Esophagus squamous epithelium (tissue), 4 donors: ENCODE data around the gene S100A8.

Experiments used
- CTCF ChIP-seq, 6 experiments: fragments of 450-650 bp in 4 of 6; fragments of 200-600 bp in 2 of 6; sonication (generic) in 2 of 6; IDR thresholded peaks; one replicate each; pipeline ENCODE4 v1.5.1; 2016 to 2019; ENCODE audit warnings: antibody characterized with exemption in 6 of 6, mild to moderate bottlenecking in 4 of 6, moderate library complexity in 4 of 6
- POLR2A ChIP-seq, 4 donors: fragments of 450-650 bp; IDR thresholded peaks; one replicate each; pipeline ENCODE4 v1.6.1; 2017; ENCODE audit warnings: antibody characterized with exemption in 4 of 4, mild to moderate bottlenecking in 4 of 4, moderate library complexity in 3 of 4

DNA sequence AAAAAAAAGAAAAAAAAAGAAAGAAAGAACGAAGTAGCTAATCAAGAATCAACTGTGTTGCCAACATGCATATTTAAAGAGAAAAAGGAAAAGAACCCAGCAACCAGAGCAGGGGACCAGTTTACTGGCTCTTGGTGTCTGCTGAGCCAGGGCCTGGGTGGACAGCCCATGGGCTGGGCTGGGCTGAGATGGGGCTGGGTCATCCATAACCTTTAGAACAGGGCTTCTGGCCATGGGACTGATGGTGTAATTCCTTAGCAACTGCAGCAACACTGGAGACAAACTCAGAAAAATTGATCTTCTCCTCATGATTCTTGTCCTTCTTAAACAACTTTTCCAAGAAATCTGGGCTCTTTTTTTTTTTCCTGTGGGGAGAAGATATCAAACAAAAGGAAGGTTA, 35.9 kb upstream of the S100A8 start:
- TF ChIP-seq CTCF (IDR thresholded peaks at IDR 0.05) = no peak
- TF ChIP-seq POLR2A (IDR thresholded peaks at IDR 0.05) = no peak
